Ovary (tissue), 3 donors: ENCODE measurements around the gene UPF2.

Experiments
- CTCF ChIP-seq, 3 donors: fragments of 450-650 bp in 2 of 3; fragments of 200-600 bp in 1 of 3; IDR thresholded peaks; one replicate each; pipeline versions ENCODE4 v1.5.1 to v1.8.0; 2016 to 2022; ENCODE audit warnings: antibody characterized with exemption in 3 of 3, mild to moderate bottlenecking in 1 of 3
- EP300 ChIP-seq: sonication (generic); formaldehyde crosslinking; IDR thresholded peaks from one replicate; pipeline ENCODE4 v1.6.1; 2017; ENCODE audit warnings: antibody characterized with exemption
- POLR2A ChIP-seq: fragments of 450-650 bp; IDR thresholded peaks from one replicate; pipeline ENCODE4 v1.6.1; 2017; ENCODE audit warnings: antibody characterized with exemption, mild to moderate bottlenecking, moderate library complexity
- donor health status: DM: no; HTN: no; CAD: no.

DNA sequence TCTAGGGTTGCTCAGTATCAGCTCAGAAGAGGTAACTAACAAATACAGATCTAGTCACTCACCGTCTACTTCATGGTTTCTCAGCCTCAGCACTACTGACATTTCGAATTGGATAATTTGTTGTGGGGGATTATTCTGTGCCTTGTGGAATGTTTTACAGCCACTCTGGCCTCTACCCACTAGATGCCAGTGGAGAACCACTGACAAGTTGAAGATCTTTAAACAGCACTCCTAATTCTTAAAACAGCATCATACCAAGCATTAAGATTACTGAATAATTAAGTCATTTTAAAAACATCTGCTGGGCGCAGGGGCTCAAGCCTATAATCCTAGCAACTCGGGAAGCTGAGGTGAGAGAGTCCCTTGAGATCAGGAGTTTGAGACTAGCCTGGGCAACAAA, 82.6 kb downstream of the UPF2 start:
- no peak for TF ChIP-seq CTCF (IDR thresholded peaks at IDR 0.05)
- TF ChIP-seq EP300, result no peak
- TF ChIP-seq POLR2A, result no peak
